Mucosa of rectum (tissue), 2 donors: ENCODE results near the gene LYRM7.
A peak's percentile ranks its signal among the peaks of the same experiment; 100 is the strongest.
"Not testable (repeated sequence)": the region's sequence is repeated elsewhere in the genome, so short reads cannot be mapped to it uniquely, and the experiment has no call there.

ENCODE experiments used
- H3K27ac ChIP-seq, 2 donors: one replicate each; pipeline ENCODE4 v1.7.0; 2013; ENCODE audit warnings: inconsistent platforms in 2 of 2, low read depth in 2 of 2, low read length in 2 of 2
- H3K27me3 ChIP-seq, 2 donors: one replicate each; pipeline ENCODE4 v1.7.0; 2013; ENCODE audit warnings: low read length in 2 of 2; ENCODE audit not compliant: control insufficient read depth in 2 of 2, insufficient read depth in 2 of 2
- H3K36me3 ChIP-seq, 2 donors: one replicate each; pipeline ENCODE4 v1.7.0; 2013; ENCODE audit warnings: low read length in 2 of 2; ENCODE audit not compliant: control insufficient read depth in 2 of 2, insufficient read depth in 2 of 2
- H3K4me1 ChIP-seq, 2 donors: one replicate each; pipeline ENCODE4 v1.7.0; 2013; ENCODE audit warnings: low read length in 2 of 2, mild to moderate bottlenecking in 1 of 2; ENCODE audit not compliant: control insufficient read depth in 2 of 2, insufficient read depth in 2 of 2
- H3K4me3 ChIP-seq, 2 donors: one replicate each; pipeline ENCODE4 v1.7.0; 2013; ENCODE audit warnings: low read length in 2 of 2
- H3K9ac ChIP-seq, 2 donors: one replicate each; pipeline ENCODE4 v1.7.0; 2013; ENCODE audit warnings: low read length in 2 of 2, low read depth in 1 of 2, mild to moderate bottlenecking in 1 of 2
- H3K9me3 ChIP-seq, 2 donors: one replicate each; pipeline ENCODE4 v1.7.0; 2013; ENCODE audit warnings: low read length in 2 of 2; ENCODE audit not compliant: control insufficient read depth in 2 of 2
- donor health status: healthy.
- donor health status: Normal muscosa, but diverticular disease.

LYRM7 gene

GRCh38 chr5:131250751-131251475 lies 80.2 kb downstream of the LYRM7 start:
- H3K27me3 ChIP-seq: no peaks in the 10 kb centered on the region
- H3K4me1 ChIP-seq: peaks cover 0 to 7% of the 10 kb centered on the region in 2 donors
- peak overlapping the region; percentile 29 to 43 for H3K27ac ChIP-seq
- H3K9ac ChIP-seq: no peak overlapping the region
- H3K9me3 ChIP-seq: no peaks in the 10 kb centered on the region
- no peaks in the 10 kb centered on the region for H3K36me3 ChIP-seq
- no peak overlapping the region for H3K4me3 ChIP-seq

GRCh38 chr5:131252824-131253171 lies 82.1 kb downstream of the LYRM7 start:
- Histone ChIP-seq H3K27me3 (no peaks in the 10 kb centered on the region), H3K9me3 (no peaks in the 10 kb centered on the region), H3K27ac (peak overlapping the region; percentile 43 to 82), H3K4me1 (peaks cover 2 to 10% of the 10 kb centered on the region in 2 donors), H3K36me3 (no peaks in the 10 kb centered on the region), H3K4me3 (peak overlapping the region; percentile 6 to 74), H3K9ac (peak overlapping the region in 1 of 2 donors; percentile 56)

GRCh38 chr5:131254025-131254424 lies 83.3 kb downstream of the LYRM7 start:
- peak overlapping the region in 1 of 2 donors; percentile 44 for H3K4me3 ChIP-seq
- H3K4me1 ChIP-seq: peaks cover 4 to 12% of the 10 kb centered on the region in 2 donors
- H3K36me3 ChIP-seq, H3K9me3 ChIP-seq, H3K9ac ChIP-seq, H3K27me3 ChIP-seq: not testable (repeated sequence)
- peak overlapping the region in 1 of 2 donors; percentile 23 for H3K27ac ChIP-seq

GRCh38 chr5:131254741-131255140 lies 84.0 kb downstream of the LYRM7 start:
- peak overlapping the region in 1 of 2 donors; percentile 23 for H3K27ac ChIP-seq
- H3K36me3 ChIP-seq: no peaks in the 10 kb centered on the region
- no peak overlapping the region for H3K4me3 ChIP-seq
- peaks cover 4 to 12% of the 10 kb centered on the region in 2 donors for H3K4me1 ChIP-seq
- no peak overlapping the region for H3K9ac ChIP-seq
- H3K9me3 ChIP-seq: no peaks in the 10 kb centered on the region
- H3K27me3 ChIP-seq: no peaks in the 10 kb centered on the region
